Head of caudate nucleus (tissue), 42 donors: ENCODE measurements around the gene PRR14L.
A peak's percentile ranks its signal among the peaks of the same experiment; 100 is the strongest.
"Not testable (repeated sequence)": the region's sequence is repeated elsewhere in the genome, so short reads cannot be mapped to it uniquely, and the experiment has no call there.

ENCODE experiments used
- DNase-seq, 42 donors: peaks; one replicate each; pipeline versions ENCODE4 v3.0.0 to v3.0.0-alpha.2; 2020 to 2021; ENCODE audit warnings: mixed read lengths in 7 of 42
- intact Hi-C: fragments of 100-400 bp; cut with DNase I; formaldehyde crosslinking; loops from one replicate; pipeline ENCODE4 v1.15.0; 2022

The PRR14L gene

DNA sequence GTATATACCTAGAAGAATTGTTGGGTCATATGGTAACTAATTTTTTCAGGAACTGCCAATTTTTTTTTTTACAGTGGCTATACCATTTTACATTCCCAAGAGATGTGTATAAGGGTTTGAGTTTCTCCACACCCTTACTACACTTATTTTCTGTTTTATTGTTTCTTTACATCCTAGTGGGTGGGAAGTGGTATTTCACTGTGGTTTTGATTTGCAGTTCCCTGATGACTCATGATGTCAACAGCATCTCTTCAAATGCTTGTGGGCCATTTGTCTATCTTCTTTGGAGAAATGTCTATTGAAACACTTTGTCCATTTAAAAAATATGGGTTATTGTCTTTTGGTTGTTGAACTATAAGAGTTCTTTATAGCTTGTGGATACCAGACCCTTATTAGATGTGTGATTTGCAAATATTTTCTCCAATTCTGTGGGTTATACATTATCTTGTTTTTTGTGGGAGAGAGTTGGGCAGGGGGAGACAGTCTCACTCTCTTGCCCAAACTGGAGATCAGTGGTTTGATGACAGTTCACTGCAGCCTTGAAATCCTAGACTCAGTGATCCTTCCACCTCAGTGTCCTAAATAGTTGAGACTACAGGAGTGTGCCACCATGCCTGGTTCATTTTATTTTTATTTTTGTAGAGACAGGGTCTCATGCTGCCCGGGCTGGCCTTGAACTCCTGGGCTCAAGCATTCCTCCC lies 57.6 kb downstream of the PRR14L start:
- no peak for DNase-seq
- intact Hi-C loops = no loop called here

DNA sequence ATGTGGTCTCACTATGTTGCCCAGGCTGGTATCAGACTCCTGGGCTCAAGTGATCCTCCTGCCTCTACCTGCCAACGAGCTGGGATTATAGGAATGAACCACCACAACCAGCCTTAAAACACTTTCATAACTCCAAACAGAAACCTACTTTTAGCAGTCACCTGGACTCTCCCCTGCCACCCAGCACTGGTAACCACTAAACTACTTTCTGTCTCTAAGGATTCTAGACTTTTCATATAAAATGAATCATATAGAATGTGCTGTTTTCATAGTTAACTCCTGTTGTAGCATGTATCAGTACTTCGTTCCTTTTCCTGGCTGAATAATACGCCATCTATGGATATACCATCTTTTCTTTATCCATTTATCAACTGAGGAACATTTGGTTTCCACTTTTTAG lies 58.5 kb downstream of the PRR14L start:
- intact Hi-C loops = no loop called here
- DNase-seq = no peak

GRCh38 chr22:31683181-31684105 lies 66.5 kb downstream of the PRR14L start:
- intact Hi-C loops = no loop called here
- no peak for DNase-seq

- intact Hi-C loops = no loop called here
- no peak for DNase-seq
These were observed 67.2 kb downstream of the PRR14L start for GRCh38 chr22:31682751-31683150.

- DNase-seq = no peak
- intact Hi-C loops = no loop called here
These were observed 68.3 kb downstream of the PRR14L start for GRCh38 chr22:31681349-31682345.

DNA sequence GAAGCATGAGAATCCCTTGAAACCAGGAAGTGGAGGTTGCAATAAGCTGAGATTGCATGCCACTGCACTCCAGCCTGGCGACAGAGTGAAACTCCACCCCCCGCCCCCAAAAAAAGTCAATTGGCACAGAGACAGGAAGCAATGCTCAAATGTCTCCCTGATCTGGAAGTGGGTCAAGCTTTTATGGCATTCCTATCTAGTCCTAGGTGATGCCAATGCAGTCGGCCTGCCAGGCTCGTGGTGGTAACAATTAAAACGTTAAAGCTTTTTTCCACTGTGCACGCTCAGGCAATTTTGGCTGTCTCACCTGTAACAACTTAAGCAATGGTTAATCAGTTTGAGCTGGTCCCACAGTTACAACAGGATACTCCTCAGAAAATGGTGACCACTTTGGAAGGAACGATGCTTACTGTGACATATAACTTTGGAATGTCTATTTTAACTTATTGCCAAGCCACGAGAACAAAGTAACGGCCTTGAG lies 69.0 kb downstream of the PRR14L start:
- intact Hi-C loops = no loop called here
- DNase-seq = no peak

DNA sequence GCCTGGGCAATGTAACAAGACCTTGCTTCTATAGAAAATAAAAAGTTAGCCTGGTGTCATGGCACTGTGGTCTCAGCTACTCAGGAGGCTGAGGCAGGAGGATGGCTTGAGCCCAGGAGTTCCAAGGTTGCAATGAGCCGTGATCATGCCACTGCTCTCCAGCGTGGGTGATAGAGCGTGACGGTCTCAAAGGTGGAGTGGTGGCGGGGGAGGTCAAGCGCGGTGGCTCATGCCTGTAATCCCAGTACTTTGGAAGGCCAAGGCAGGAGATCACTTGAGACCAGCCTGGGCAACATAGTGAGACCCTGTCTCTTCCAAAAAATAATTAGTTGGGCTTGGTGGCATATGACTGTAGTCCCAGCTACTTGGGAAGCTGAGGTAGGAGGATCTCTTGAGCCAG lies 71.2 kb downstream of the PRR14L start:
- intact Hi-C loops = no loop called here

DNA sequence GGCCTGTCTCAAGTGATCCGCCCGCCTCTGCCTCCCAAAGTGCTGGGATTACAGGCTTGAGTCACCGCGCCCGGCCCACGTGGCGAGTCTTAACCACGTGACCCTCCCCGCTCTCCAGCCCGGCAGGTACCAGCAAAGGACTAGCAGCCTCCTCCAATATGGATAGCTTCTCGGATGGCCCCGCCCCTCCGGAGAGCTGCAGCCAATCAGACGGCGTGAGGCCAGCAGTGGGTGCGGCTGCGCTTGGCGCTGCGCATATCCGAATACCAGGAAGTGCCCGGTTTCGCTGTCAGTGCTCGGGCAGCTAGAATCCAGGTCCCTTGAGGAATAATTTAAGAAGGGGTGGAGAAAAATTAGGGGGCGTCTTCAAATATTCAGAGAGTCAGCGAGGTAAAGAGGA lies 73.2 kb downstream of the PRR14L start:
- peak; percentile 86 to 97 (median 93) for DNase-seq
- intact Hi-C loops = no loop called here

More for the DNA sequence above, 71.2 kb downstream of the PRR14L start:
- no peak for DNase-seq

GRCh38 chr22:31674219-31674618 lies 75.7 kb downstream of the PRR14L start:
- DNase-seq, intact Hi-C loops: not testable (repeated sequence)

DNA sequence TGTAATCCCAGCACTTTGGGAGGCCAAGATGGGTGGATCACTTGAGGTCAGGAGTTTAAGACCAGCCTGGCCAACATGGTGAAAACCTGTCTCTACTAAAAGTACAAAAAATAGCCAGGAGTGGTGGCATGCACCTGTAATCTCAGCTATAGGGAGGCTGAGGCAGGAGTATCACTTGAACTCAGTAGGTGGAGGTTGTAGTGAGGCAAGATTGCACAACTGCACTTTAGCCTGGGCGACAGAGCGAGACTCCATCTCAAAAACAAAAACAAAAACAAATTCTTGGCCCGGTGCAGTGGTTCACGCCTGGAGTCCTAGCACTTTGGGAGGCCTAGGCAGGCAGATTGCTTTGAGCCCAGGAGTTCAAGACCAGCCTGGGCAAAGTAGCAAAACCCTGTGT lies 81.1 kb downstream of the PRR14L start:
- not testable (repeated sequence) for DNase-seq
- intact Hi-C loops = loop anchor here (5.0 to 10.0 kb wide), 2 partner anchors 86 to 298 kb away; partner anchors contain the start of genes DEPDC5 and PRR14L

DNA sequence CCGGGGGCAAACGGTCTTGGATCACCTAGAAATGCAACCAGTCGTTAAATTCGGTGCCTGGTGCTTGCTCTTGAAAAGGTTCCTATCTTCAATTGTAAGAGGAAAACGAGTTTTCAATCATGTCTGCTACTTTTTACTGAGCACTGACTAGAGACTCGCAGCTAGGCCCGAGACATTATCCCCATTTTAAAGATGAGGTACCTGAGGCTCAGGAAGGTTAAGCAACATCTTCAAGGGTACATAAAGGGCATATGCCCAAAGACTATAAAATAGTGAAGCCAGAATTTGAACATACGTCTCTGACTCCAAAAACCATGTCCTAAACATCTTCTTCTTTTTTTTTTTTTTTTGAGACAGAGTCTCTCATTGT lies 87.3 kb downstream of the PRR14L start:
- no peak for DNase-seq

DNA sequence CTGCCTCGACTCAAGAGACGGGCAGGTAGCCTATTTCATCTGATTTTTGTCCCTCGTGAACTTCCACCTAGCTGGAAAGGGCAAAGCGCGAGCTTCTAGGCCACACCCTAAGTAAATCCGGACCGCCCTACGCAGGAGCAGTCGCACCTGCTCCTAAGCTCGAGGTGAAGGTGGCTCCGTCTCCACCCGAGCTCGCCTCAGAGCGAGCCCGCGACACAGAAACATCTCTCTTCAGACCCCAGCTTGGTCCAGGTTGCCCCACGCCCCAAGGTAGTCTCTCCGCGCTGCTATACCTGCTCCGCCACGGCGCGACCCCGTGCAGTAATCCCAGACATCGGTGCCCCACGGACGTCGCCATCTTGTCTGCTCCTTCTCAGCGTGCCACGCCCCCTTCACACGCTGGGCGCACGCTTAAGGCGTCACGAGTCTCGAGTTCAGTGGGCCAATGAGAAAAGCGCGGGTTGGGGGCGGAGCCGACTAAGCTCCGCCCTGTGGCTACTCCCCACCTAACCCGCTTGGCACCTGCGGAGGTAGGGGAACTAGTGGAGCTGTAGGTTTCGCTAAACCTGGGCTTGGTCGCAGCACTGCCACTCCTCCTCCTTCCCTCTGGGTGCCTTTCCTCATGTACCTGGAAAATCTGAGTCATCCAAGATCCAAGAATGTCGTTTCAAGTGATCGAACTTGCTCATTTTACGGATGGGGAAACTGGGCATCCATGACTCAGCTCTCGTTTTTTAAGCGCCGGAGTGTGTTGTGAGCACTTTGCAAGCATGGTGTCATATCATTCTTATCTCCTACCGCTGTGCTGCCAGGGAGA lies 87.9 kb downstream of the PRR14L start, which contains the start of gene PISD:
Gene PISD (minus strand): TSS at position 365 of the 817 bp plus-strand sequence. CDS start 7 bp downstream, at position 358.
- peak; percentile 89 to 97 (median 94) for DNase-seq
- intact Hi-C loops = loop anchor here (10.0 kb wide), 1 partner anchor 93 kb away; the partner anchor contains the start of genes DEPDC5 and PRR14L

More for the DNA sequence above, 87.3 kb downstream of the PRR14L start:
- intact Hi-C loops = loop anchor here (10.0 kb wide), 1 partner anchor 92 kb away; the partner anchor contains the start of genes DEPDC5 and PRR14L

DNA sequence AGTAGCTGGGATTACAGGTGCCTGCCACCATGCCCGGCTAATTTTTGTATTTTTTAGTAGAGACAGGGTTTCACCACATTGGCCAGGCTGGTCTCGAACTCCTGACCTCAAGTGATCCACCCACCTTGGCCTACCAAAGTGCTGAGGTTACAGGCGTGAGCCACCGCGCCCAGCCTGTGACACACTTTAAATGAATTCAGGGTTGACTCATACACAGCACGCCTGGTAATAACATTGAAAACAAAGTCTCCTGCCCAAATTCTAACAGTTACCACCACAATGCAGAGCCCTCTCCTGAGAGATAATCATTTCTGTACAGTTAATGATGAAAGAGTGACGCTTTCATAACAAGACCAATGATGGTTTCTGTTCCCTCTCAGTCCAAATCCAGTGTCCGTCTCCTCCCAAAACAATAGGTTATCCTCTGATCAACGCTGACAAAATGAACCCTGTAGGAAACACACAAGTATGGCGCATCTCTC lies 89.0 kb downstream of the PRR14L start:
- intact Hi-C loops = loop anchor here (10.0 kb wide), 1 partner anchor 94 kb away; the partner anchor contains the start of genes DEPDC5 and PRR14L
- DNase-seq = peak in 9 of 42 donors; percentile 22 to 51 (median 33)

GRCh38 chr22:31659246-31659645 lies 90.7 kb downstream of the PRR14L start:
- intact Hi-C loops = no loop called here

DNA sequence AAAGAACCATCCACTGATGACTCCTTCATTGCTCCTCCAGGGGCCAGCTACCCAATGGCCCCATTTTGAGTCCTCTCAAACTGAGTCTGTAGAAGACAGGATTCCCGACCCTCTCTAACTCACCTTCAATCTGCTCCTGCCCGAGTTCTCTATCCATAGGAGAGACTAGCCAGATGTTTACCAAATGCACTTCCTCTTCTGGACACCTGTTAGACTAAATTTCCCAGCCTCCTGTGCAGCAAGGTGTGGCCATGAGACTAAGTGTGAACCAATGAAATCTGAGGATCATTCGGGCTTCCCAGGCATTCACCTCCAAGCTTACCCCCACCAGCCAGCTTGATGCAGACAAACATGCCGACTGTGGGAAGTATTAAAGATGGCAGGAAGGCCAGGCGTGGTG lies 95.5 kb downstream of the PRR14L start:
- no peak for DNase-seq
- intact Hi-C loops = no loop called here

More at GRCh38 chr22:31659246-31659645, 90.7 kb downstream of the PRR14L start:
- no peak for DNase-seq

DNA sequence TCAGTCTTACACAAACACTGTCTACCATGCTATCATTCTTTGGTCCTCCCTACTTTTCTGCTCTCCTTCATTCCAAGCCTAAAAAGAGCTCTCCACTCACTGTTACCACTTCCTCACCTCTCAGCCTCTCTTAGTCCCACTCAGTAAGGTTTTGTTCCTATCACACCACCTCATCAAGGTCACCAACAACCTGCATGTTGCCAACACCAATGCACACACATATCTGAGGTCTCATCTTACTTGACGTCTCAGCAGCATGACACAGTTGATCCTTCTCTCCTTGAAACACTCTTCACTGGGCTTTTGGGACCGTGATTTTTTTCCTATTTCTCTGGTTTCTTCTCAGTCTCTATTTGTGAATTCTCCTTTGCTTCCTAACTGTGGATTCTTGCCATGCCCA lies 96.0 kb downstream of the PRR14L start:
- intact Hi-C loops = no loop called here
- no peak for DNase-seq

GRCh38 chr22:31652911-31653684 lies 96.8 kb downstream of the PRR14L start:
- no peak for DNase-seq
- intact Hi-C loops = no loop called here
